MM.1S (cell line): ENCODE measurements around the gene SLC2A5.
"Not testable (repeated sequence)": the region's sequence is repeated elsewhere in the genome, so short reads cannot be mapped to it uniquely, and the experiment has no call there.

Experiments
- DNase-seq: peaks from one replicate; pipeline ENCODE4 v3.0.0-alpha.2; 2015
- H2AFZ ChIP-seq: fragments of 300-600 bp; sonication (generic); 2 replicates; pipeline ENCODE4 v1.6.0; 2016; ENCODE audit warnings: antibody characterized with exemption, low read length
- H3F3A ChIP-seq: fragments of 300-600 bp; sonication (generic); 2 replicates; pipeline ENCODE4 v1.6.1; 2016; ENCODE audit warnings: mild to moderate bottlenecking, antibody characterized with exemption, low read length, moderate library complexity, mixed read lengths; ENCODE audit not compliant: insufficient read depth
- H3K27ac ChIP-seq: fragments of 300-600 bp; sonication (generic); 2 replicates; pipeline ENCODE4 v1.5.1; 2016; ENCODE audit warnings: mild to moderate bottlenecking, low read length
- H3K27me3 ChIP-seq: fragments of 300-600 bp; sonication (generic); replicated peaks from 2 replicates; pipeline ENCODE4 v1.6.0; 2016; ENCODE audit warnings: low read length; ENCODE audit not compliant: insufficient read depth
- H3K36me3 ChIP-seq: fragments of 300-600 bp; sonication (generic); replicated peaks from 2 replicates; pipeline ENCODE4 v1.6.1; 2016; ENCODE audit warnings: mild to moderate bottlenecking, low read length, mixed read lengths; ENCODE audit not compliant: insufficient read depth
- H3K4me1 ChIP-seq: fragments of 300-600 bp; sonication (generic); 2 replicates; pipeline ENCODE4 v1.6.1; 2016; ENCODE audit warnings: low read length, mixed read lengths
- H3K4me2 ChIP-seq: fragments of 300-600 bp; sonication (generic); 2 replicates; pipeline ENCODE4 v1.6.0; 2016; ENCODE audit warnings: low read depth, low read length
- H3K4me3 ChIP-seq: fragments of 300-600 bp; sonication (generic); 2 replicates; pipeline ENCODE4 v1.5.1; 2016; ENCODE audit warnings: low read length, mixed read lengths
- H3K79me2 ChIP-seq: fragments of 300-600 bp; sonication (generic); 2 replicates; pipeline ENCODE4 v1.6.1; 2016; ENCODE audit warnings: mixed run types, low read length, mixed read lengths
- H3K9ac ChIP-seq: fragments of 300-600 bp; sonication (generic); 2 replicates; pipeline ENCODE4 v1.6.1; 2016; ENCODE audit warnings: low read length, mixed read lengths
- H3K9me2 ChIP-seq: fragments of 300-600 bp; sonication (generic); replicated peaks from 2 replicates; pipeline ENCODE4 v1.6.1; 2016; ENCODE audit warnings: mild to moderate bottlenecking, low read length, mixed read lengths; ENCODE audit not compliant: insufficient read depth
- H3K9me3 ChIP-seq: fragments of 300-600 bp; sonication (generic); replicated peaks from 2 replicates; pipeline ENCODE4 v1.6.1; 2016; ENCODE audit warnings: mild to moderate bottlenecking, low read length, mixed read lengths; ENCODE audit not compliant: insufficient read depth
- H4K20me1 ChIP-seq: fragments of 300-600 bp; sonication (generic); 2 replicates; pipeline ENCODE4 v1.6.1; 2016; ENCODE audit warnings: mild to moderate bottlenecking, low read length, moderate library complexity, mixed read lengths; ENCODE audit not compliant: insufficient read depth
- EZH2 ChIP-seq: fragments of 300-600 bp; sonication (generic); optimal IDR thresholded peaks from 2 replicates; pipeline ENCODE3; 2017; ENCODE audit warnings: low read depth, mild to moderate bottlenecking, antibody characterized with exemption, low read length, mixed read lengths
- EZH2phosphoT487 ChIP-seq: fragments of 300-600 bp; sonication (generic); IDR thresholded peaks from 2 replicates; pipeline ENCODE4 v1.6.1; 2018; ENCODE audit warnings: antibody characterized with exemption, low read length
- TF ChIP-seq, protein P1 (sequence below): fragments of 300-600 bp; sonication (generic); IDR thresholded peaks from 2 replicates; pipeline ENCODE4 v1.5.1; 2016; ENCODE audit warnings: antibody characterized with exemption, low read length, mixed read lengths

Gene SLC2A5

DNA sequence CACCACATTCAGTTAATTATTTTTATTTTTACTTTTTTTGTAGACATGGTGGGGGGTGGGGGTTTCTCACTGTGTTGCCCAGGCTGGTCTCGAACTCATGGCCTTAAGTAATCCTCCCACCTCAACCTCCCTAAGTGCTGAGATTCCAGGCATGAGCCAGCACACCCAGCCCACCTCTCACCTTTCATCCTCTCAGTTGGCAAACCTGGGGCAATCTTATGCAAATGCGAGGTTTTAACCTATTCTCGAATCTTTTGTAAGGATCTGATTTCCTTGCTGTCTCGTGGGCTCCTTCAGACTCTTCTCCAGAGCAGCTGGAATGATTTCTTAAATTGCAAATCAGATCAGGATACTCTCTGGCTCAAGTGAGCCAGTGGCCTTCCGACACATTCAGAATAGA lies 36.1 kb downstream of the SLC2A5 start:
- H3K36me3 ChIP-seq: no peaks in the 10 kb centered on the region
- H3K4me1 ChIP-seq: no peaks in the 10 kb centered on the region
- H4K20me1 ChIP-seq: no peaks in the 10 kb centered on the region
- no peaks in the 10 kb centered on the region for H3F3A ChIP-seq
- no peak overlapping the region for H3K27ac ChIP-seq
- H3K9me3 ChIP-seq: no peaks in the 10 kb centered on the region
- no peak overlapping the region for H3K9ac ChIP-seq
- H2AFZ ChIP-seq: no peak overlapping the region
- TF ChIP-seq EZH2phosphoT487 (no peak), EZH2 (no peak)
- TF ChIP-seq, protein P1, sequence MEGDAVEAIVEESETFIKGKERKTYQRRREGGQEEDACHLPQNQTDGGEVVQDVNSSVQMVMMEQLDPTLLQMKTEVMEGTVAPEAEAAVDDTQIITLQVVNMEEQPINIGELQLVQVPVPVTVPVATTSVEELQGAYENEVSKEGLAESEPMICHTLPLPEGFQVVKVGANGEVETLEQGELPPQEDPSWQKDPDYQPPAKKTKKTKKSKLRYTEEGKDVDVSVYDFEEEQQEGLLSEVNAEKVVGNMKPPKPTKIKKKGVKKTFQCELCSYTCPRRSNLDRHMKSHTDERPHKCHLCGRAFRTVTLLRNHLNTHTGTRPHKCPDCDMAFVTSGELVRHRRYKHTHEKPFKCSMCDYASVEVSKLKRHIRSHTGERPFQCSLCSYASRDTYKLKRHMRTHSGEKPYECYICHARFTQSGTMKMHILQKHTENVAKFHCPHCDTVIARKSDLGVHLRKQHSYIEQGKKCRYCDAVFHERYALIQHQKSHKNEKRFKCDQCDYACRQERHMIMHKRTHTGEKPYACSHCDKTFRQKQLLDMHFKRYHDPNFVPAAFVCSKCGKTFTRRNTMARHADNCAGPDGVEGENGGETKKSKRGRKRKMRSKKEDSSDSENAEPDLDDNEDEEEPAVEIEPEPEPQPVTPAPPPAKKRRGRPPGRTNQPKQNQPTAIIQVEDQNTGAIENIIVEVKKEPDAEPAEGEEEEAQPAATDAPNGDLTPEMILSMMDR: no peak
- H3K4me3 ChIP-seq: no peak overlapping the region
- H3K79me2 ChIP-seq: no peaks in the 10 kb centered on the region
- H3K4me2 ChIP-seq: no peak overlapping the region
- 0 out of 2 replicates have a peak, but pooled peaks cover 5% of the 10 kb centered on the region for H3K27me3 ChIP-seq
- H3K9me2 ChIP-seq: no peaks in the 10 kb centered on the region
- no peak for DNase-seq

- H3K4me1 ChIP-seq: no peaks in the 10 kb centered on the region
- no peaks in the 10 kb centered on the region for H3K36me3 ChIP-seq
- no peaks in the 10 kb centered on the region for H3K9me3 ChIP-seq
- no peak overlapping the region for H2AFZ ChIP-seq
- no peaks in the 10 kb centered on the region for H3F3A ChIP-seq
- no peak for TF ChIP-seq EZH2phosphoT487
- TF ChIP-seq EZH2: no peak
- TF ChIP-seq, protein P1: no peak
- no peak overlapping the region for H3K4me2 ChIP-seq
- no peak overlapping the region for H3K9ac ChIP-seq
- H4K20me1 ChIP-seq: no peaks in the 10 kb centered on the region
- no peak overlapping the region for H3K4me3 ChIP-seq
- H3K27ac ChIP-seq: no peak overlapping the region
- no peaks in the 10 kb centered on the region for H3K79me2 ChIP-seq
- H3K9me2 ChIP-seq: no peaks in the 10 kb centered on the region
- 0 out of 2 replicates have a peak, but pooled peaks cover 5% of the 10 kb centered on the region for H3K27me3 ChIP-seq
- no peak for DNase-seq
These were observed 37.8 kb downstream of the SLC2A5 start for GRCh38 chr1:9031484-9032259.

- H3K4me3 ChIP-seq, H3K9me2 ChIP-seq, H3K79me2 ChIP-seq, H3K9ac ChIP-seq, H4K20me1 ChIP-seq, H3K27ac ChIP-seq, DNase-seq, H3K4me2 ChIP-seq, H3K9me3 ChIP-seq, H3K27me3 ChIP-seq, H3K36me3 ChIP-seq, H2AFZ ChIP-seq, H3K4me1 ChIP-seq, H3F3A ChIP-seq: not testable (repeated sequence)
These were observed 38.4 kb downstream of the SLC2A5 start for GRCh38 chr1:9031077-9031476.
